ENCODE results near the gene MAGI2.

GRCh38 chr7:78638364-78638763, 815.1 kb downstream of the MAGI2 start:
- TF ChIP-seq, protein P1, sequence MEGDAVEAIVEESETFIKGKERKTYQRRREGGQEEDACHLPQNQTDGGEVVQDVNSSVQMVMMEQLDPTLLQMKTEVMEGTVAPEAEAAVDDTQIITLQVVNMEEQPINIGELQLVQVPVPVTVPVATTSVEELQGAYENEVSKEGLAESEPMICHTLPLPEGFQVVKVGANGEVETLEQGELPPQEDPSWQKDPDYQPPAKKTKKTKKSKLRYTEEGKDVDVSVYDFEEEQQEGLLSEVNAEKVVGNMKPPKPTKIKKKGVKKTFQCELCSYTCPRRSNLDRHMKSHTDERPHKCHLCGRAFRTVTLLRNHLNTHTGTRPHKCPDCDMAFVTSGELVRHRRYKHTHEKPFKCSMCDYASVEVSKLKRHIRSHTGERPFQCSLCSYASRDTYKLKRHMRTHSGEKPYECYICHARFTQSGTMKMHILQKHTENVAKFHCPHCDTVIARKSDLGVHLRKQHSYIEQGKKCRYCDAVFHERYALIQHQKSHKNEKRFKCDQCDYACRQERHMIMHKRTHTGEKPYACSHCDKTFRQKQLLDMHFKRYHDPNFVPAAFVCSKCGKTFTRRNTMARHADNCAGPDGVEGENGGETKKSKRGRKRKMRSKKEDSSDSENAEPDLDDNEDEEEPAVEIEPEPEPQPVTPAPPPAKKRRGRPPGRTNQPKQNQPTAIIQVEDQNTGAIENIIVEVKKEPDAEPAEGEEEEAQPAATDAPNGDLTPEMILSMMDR (conservative IDR thresholded peaks at IDR 0.05; ENCODE audit: low read length) = no peak
- no peak for TF ChIP-seq EZH2phosphoT487 (IDR thresholded peaks at IDR 0.05; ENCODE audit: borderline replicate concordance)

All from Loucy (cell line).